HG03103 (cell line): Measurements from ENCODE around the gene BTBD2.

Experiments used
- ATAC-seq: cut with Tn5 transposase; IDR thresholded peaks from one replicate; pipeline ENCODE4 v1.9.1; 2021; ENCODE audit warnings: low read depth; ENCODE audit not compliant: unreplicated experiment

BTBD2 gene

GRCh38 chr19:1968279-1969175 is 47.0 kb downstream of the BTBD2 start:
- ATAC-seq = no peak

- no peak for ATAC-seq
These were observed 48.4 kb downstream of the BTBD2 start for GRCh38 chr19:1967087-1967608.

GRCh38 chr19:1962674-1963073 is 52.8 kb downstream of the BTBD2 start:
- ATAC-seq = no peak

- ATAC-seq = no peak
These were observed 54.3 kb downstream of the BTBD2 start for GRCh38 chr19:1961000-1961883.

GRCh38 chr19:1959928-1960589 is 55.5 kb downstream of the BTBD2 start:
- ATAC-seq = no peak

- ATAC-seq = no peak
These were observed 57.8 kb downstream of the BTBD2 start for GRCh38 chr19:1957562-1958248.

- ATAC-seq = no peak
These were observed 58.5 kb downstream of the BTBD2 start for GRCh38 chr19:1956868-1957492.

- ATAC-seq = no peak
These were observed 59.4 kb downstream of the BTBD2 start for GRCh38 chr19:1956122-1956494.

GRCh38 chr19:1955171-1956121 is 60.1 kb downstream of the BTBD2 start:
- no peak for ATAC-seq

- no peak for ATAC-seq
These were observed 61.0 kb downstream of the BTBD2 start for GRCh38 chr19:1954532-1954933.

GRCh38 chr19:1953441-1954094 is 61.9 kb downstream of the BTBD2 start:
- ATAC-seq = no peak

- ATAC-seq = no peak
These were observed 62.5 kb downstream of the BTBD2 start for GRCh38 chr19:1953037-1953436.

- no peak for ATAC-seq
These were observed 62.9 kb downstream of the BTBD2 start for GRCh38 chr19:1952635-1953034.

GRCh38 chr19:1950640-1951039 is 64.9 kb downstream of the BTBD2 start:
- ATAC-seq = no peak

- ATAC-seq = no peak
These were observed 66.0 kb downstream of the BTBD2 start for GRCh38 chr19:1949304-1950101.

- no peak for ATAC-seq
These were observed 67.8 kb downstream of the BTBD2 start for GRCh38 chr19:1947651-1948209.

- ATAC-seq = no peak
These were observed 69.6 kb downstream of the BTBD2 start for GRCh38 chr19:1945899-1946298.
